ENCODE results near the gene RAB23. TPM values are rescaled to one million over a fixed set of nuclear protein-coding genes. Genes with fewer than 3 reads are reported as not detected.

The RAB23 gene
- total and polyA plus RNA-seq, 9 donors = 11.1 to 24.1 (median 15.1) TPM

- Histone ChIP-seq H3K36me3 (ENCODE audit: control insufficient read depth, insufficient read depth, low read length) (no peaks in the 10 kb centered on the region), H3K27me3 (ENCODE audit: control insufficient read depth, insufficient read depth, low read length) (no peaks in the 10 kb centered on the region), H3K9me3 (replicated peaks; ENCODE audit: control insufficient read depth, low read depth, low read length) (no peaks in the 10 kb centered on the region), H3K4me3 (ENCODE audit: low read length) (no peak overlapping the region), H3K27ac (ENCODE audit: low read length) (no peak overlapping the region), H3K4me1 (ENCODE audit: control insufficient read depth, insufficient read depth, low read length) (no peaks in the 10 kb centered on the region)
- 78% methylated on average over 2 of the region's 7 CpGs for WGBS (ENCODE audit: insufficient coverage)
- no peak for DNase-seq
Observed at GRCh38 chr6:57216235-57217101, 5.6 kb downstream of the RAB23 start.

- no CpG with 5 or more reads among the region's 1 CpG for WGBS (ENCODE audit: insufficient coverage)
- Histone ChIP-seq H3K36me3 (ENCODE audit: control insufficient read depth, insufficient read depth, low read length) (no peaks in the 10 kb centered on the region), H3K27me3 (ENCODE audit: control insufficient read depth, insufficient read depth, low read length) (no peaks in the 10 kb centered on the region), H3K4me1 (ENCODE audit: control insufficient read depth, insufficient read depth, low read length) (no peaks in the 10 kb centered on the region), H3K27ac (ENCODE audit: low read length) (no peak overlapping the region), H3K4me3 (ENCODE audit: low read length) (no peak overlapping the region), H3K9me3 (replicated peaks; ENCODE audit: control insufficient read depth, low read depth, low read length) (no peaks in the 10 kb centered on the region)
- DNase-seq = no peak
Observed at GRCh38 chr6:57215260-57215659, 6.8 kb downstream of the RAB23 start.

GRCh38 chr6:57210060-57210459 is 12.0 kb downstream of the RAB23 start:
- Histone ChIP-seq H3K27me3 (ENCODE audit: control insufficient read depth, insufficient read depth, low read length) (no peaks in the 10 kb centered on the region), H3K36me3 (ENCODE audit: control insufficient read depth, insufficient read depth, low read length) (no peaks in the 10 kb centered on the region), H3K27ac (ENCODE audit: low read length) (no peak overlapping the region), H3K9me3 (replicated peaks; ENCODE audit: control insufficient read depth, low read depth, low read length) (no peaks in the 10 kb centered on the region), H3K4me3 (ENCODE audit: low read length) (no peak overlapping the region), H3K4me1 (ENCODE audit: control insufficient read depth, insufficient read depth, low read length) (no peaks in the 10 kb centered on the region)
- no peak for DNase-seq
- 100% methylated on average over 2 of the region's 5 CpGs for WGBS (ENCODE audit: insufficient coverage)

- Histone ChIP-seq H3K27me3 (ENCODE audit: control insufficient read depth, insufficient read depth, low read length) (no peaks in the 10 kb centered on the region), H3K36me3 (ENCODE audit: control insufficient read depth, insufficient read depth, low read length) (no peaks in the 10 kb centered on the region), H3K9me3 (replicated peaks; ENCODE audit: control insufficient read depth, low read depth, low read length) (no peaks in the 10 kb centered on the region), H3K27ac (ENCODE audit: low read length) (no peak overlapping the region), H3K4me1 (ENCODE audit: control insufficient read depth, insufficient read depth, low read length) (no peaks in the 10 kb centered on the region), H3K4me3 (ENCODE audit: low read length) (no peak overlapping the region)
- no peak for DNase-seq
Observed at GRCh38 chr6:57209030-57209429, 13.1 kb downstream of the RAB23 start.

GRCh38 chr6:57207872-57208271 is 14.2 kb downstream of the RAB23 start:
- Histone ChIP-seq H3K27ac (ENCODE audit: low read length) (no peak overlapping the region), H3K27me3 (ENCODE audit: control insufficient read depth, insufficient read depth, low read length) (no peaks in the 10 kb centered on the region), H3K36me3 (ENCODE audit: control insufficient read depth, insufficient read depth, low read length) (no peaks in the 10 kb centered on the region), H3K4me1 (ENCODE audit: control insufficient read depth, insufficient read depth, low read length) (no peaks in the 10 kb centered on the region), H3K9me3 (replicated peaks; ENCODE audit: control insufficient read depth, low read depth, low read length) (no peaks in the 10 kb centered on the region), H3K4me3 (ENCODE audit: low read length) (no peak overlapping the region)
- 80% methylated on average over 2 of the region's 4 CpGs for WGBS (ENCODE audit: insufficient coverage)
- no peak for DNase-seq

GRCh38 chr6:57207141-57207540 is 15.0 kb downstream of the RAB23 start:
- DNase-seq = no peak
- Histone ChIP-seq H3K9me3 (replicated peaks; ENCODE audit: control insufficient read depth, low read depth, low read length) (no peaks in the 10 kb centered on the region), H3K36me3 (ENCODE audit: control insufficient read depth, insufficient read depth, low read length) (no peaks in the 10 kb centered on the region), H3K4me3 (ENCODE audit: low read length) (no peak overlapping the region), H3K27ac (ENCODE audit: low read length) (no peak overlapping the region), H3K4me1 (ENCODE audit: control insufficient read depth, insufficient read depth, low read length) (no peaks in the 10 kb centered on the region), H3K27me3 (ENCODE audit: control insufficient read depth, insufficient read depth, low read length) (no peaks in the 10 kb centered on the region)
- no CpG with 5 or more reads among the region's 2 CpGs for WGBS (ENCODE audit: insufficient coverage)

GRCh38 chr6:57205550-57206328 is 16.4 kb downstream of the RAB23 start:
- 85% methylated on average over 7 of the region's 7 CpGs for WGBS (ENCODE audit: insufficient coverage)
- no peaks in the 10 kb centered on the region for H3K9me3 ChIP-seq (replicated peaks; ENCODE audit: control insufficient read depth, low read depth, low read length)
- no peaks in the 10 kb centered on the region for H3K4me1 ChIP-seq (ENCODE audit: control insufficient read depth, insufficient read depth, low read length)
- DNase-seq = no peak
- no peak overlapping the region for H3K4me3 ChIP-seq (ENCODE audit: low read length)
- H3K36me3 ChIP-seq (ENCODE audit: control insufficient read depth, insufficient read depth, low read length) = no peaks in the 10 kb centered on the region
- H3K27ac ChIP-seq (ENCODE audit: low read length) = no peak overlapping the region
- no peaks in the 10 kb centered on the region for H3K27me3 ChIP-seq (ENCODE audit: control insufficient read depth, insufficient read depth, low read length)

- no peak overlapping the region for H3K27ac ChIP-seq (ENCODE audit: low read length)
- H3K4me3 ChIP-seq (ENCODE audit: low read length) = no peak overlapping the region
- 60% methylated on average over 1 of the region's 1 CpG for WGBS (ENCODE audit: insufficient coverage)
- H3K4me1 ChIP-seq (ENCODE audit: control insufficient read depth, insufficient read depth, low read length) = no peaks in the 10 kb centered on the region
- no peak for DNase-seq
- no peaks in the 10 kb centered on the region for H3K36me3 ChIP-seq (ENCODE audit: control insufficient read depth, insufficient read depth, low read length)
- H3K27me3 ChIP-seq (ENCODE audit: control insufficient read depth, insufficient read depth, low read length) = no peaks in the 10 kb centered on the region
- H3K9me3 ChIP-seq (replicated peaks; ENCODE audit: control insufficient read depth, low read depth, low read length) = no peaks in the 10 kb centered on the region
Observed at GRCh38 chr6:57201718-57202117, 20.4 kb downstream of the RAB23 start.

- no peaks in the 10 kb centered on the region for H3K27me3 ChIP-seq (ENCODE audit: control insufficient read depth, insufficient read depth, low read length)
- no peaks in the 10 kb centered on the region for H3K9me3 ChIP-seq (replicated peaks; ENCODE audit: control insufficient read depth, low read depth, low read length)
- WGBS (ENCODE audit: insufficient coverage) = 100% methylated on average over 1 of the region's 6 CpGs
- no peaks in the 10 kb centered on the region for H3K36me3 ChIP-seq (ENCODE audit: control insufficient read depth, insufficient read depth, low read length)
- H3K27ac ChIP-seq (ENCODE audit: low read length) = no peak overlapping the region
- H3K4me3 ChIP-seq (ENCODE audit: low read length) = no peak overlapping the region
- H3K4me1 ChIP-seq (ENCODE audit: control insufficient read depth, insufficient read depth, low read length) = no peaks in the 10 kb centered on the region
- no peak for DNase-seq
Observed at GRCh38 chr6:57198926-57199636, 23.0 kb downstream of the RAB23 start.

GRCh38 chr6:57195457-57195856 is 26.6 kb downstream of the RAB23 start:
- WGBS (ENCODE audit: insufficient coverage) = 78% methylated on average over 1 of the region's 2 CpGs
- DNase-seq = no peak
- Histone ChIP-seq H3K36me3 (ENCODE audit: control insufficient read depth, insufficient read depth, low read length) (peaks cover 6% of the 10 kb centered on the region), H3K27ac (ENCODE audit: low read length) (no peak overlapping the region), H3K9me3 (replicated peaks; ENCODE audit: control insufficient read depth, low read depth, low read length) (no peaks in the 10 kb centered on the region), H3K27me3 (ENCODE audit: control insufficient read depth, insufficient read depth, low read length) (no peaks in the 10 kb centered on the region), H3K4me1 (ENCODE audit: control insufficient read depth, insufficient read depth, low read length) (no peaks in the 10 kb centered on the region), H3K4me3 (ENCODE audit: low read length) (no peak overlapping the region)
